ENCODE measurements around the gene TENT4B. TPM values are rescaled to one million over a fixed set of nuclear protein-coding genes. Genes with fewer than 3 reads are reported as not detected.

TENT4B gene
- total RNA-seq, 1 experiment from 2014 or later: 16.9 TPM

GRCh38 chr16:50263940-50264929, 111.1 kb downstream of the TENT4B start:
- intact Hi-C loops (cut with micrococcal nuclease): no loop called here
- no peak for ATAC-seq
- Histone ChIP-seq H4K20me1 (ENCODE audit: insufficient read depth) (no peaks in the 10 kb centered on the region), H3K4me2 (ENCODE audit: low read length) (no peak overlapping the region), H3K9me3 (ENCODE audit: control insufficient read depth in 1 of 2, insufficient read depth in 1 of 2, low read depth in 1 of 2, low read length in 2 of 2) (no peaks in the 10 kb centered on the region), H3K27ac (ENCODE audit: low read depth, low read length) (no peak overlapping the region), H3K36me3 (ENCODE audit: control insufficient read depth in 1 of 2, insufficient read depth in 2 of 2, low read length in 2 of 2) (no peaks in the 10 kb centered on the region), H3K9ac (ENCODE audit: low read length) (no peak overlapping the region), H2AFZ (ENCODE audit: low read depth, low read length, poor library complexity, severe bottlenecking) (no peak overlapping the region), H3K79me2 (ENCODE audit: insufficient read depth, low read length) (0 out of 2 replicates have a peak, but pooled peaks cover 3% of the 10 kb centered on the region), H3K4me1 (ENCODE audit: control insufficient read depth in 1 of 2, insufficient read depth in 2 of 2, low read length in 2 of 2) (peaks cover 26 to 36% of the 10 kb centered on the region in 2 experiments), H3K9me2 (ENCODE audit: insufficient read depth) (no peaks in the 10 kb centered on the region), H3K4me3 (replicated peaks in 1 of 2; ENCODE audit: low read depth in 1 of 2, low read length in 2 of 2) (no peak overlapping the region), H3K27me3 (ENCODE audit: insufficient read depth, low read length) (no peaks in the 10 kb centered on the region)
- BruUV-seq (replicated peaks): no TSS peak
- POLR2A ChIA-PET: interaction anchor here (1.2 kb wide), 1 partner anchor 15 kb away, joined by 4 read pairs; no protein-coding TSS in a partner anchor
- TF ChIP-seq EZH2 (IDR thresholded peaks at IDR 0.05): no peak
- no peak for TF ChIP-seq JUND (IDR thresholded peaks at IDR 0.05)
- no peak for TF ChIP-seq ZNF274 (IDR thresholded peaks at IDR 0.05; ENCODE audit: low read depth, low read length)
- no peak for TF ChIP-seq SIN3A (IDR thresholded peaks at IDR 0.05; ENCODE audit: low read depth)
- TF ChIP-seq REST (IDR thresholded peaks at IDR 0.05; ENCODE audit: low read depth): no peak
- DNase-seq (ENCODE audit: low read depth, low spot score): no peak
- RAD21 ChIA-PET (ENCODE audit: low non-redundant PET in 1 of 2, low total read pairs in 2 of 2, uncharacterized antibody in 2 of 2, unreplicated experiment in 2 of 2): no interaction called here
- CTCF ChIA-PET: no interaction called here

Measured in HCT116 (cell line).